Measurements from ENCODE around the gene FCRL3.

The FCRL3 gene

GRCh38 chr1:157682710-157683437, 17.7 kb downstream of the FCRL3 start:
- DNase-seq: no peak

GRCh38 chr1:157678721-157679120, 21.8 kb downstream of the FCRL3 start:
- DNase-seq: no peak

- no peak for DNase-seq
Measured at GRCh38 chr1:157673008-157673407, 27.6 kb downstream of the FCRL3 start.

DNA sequence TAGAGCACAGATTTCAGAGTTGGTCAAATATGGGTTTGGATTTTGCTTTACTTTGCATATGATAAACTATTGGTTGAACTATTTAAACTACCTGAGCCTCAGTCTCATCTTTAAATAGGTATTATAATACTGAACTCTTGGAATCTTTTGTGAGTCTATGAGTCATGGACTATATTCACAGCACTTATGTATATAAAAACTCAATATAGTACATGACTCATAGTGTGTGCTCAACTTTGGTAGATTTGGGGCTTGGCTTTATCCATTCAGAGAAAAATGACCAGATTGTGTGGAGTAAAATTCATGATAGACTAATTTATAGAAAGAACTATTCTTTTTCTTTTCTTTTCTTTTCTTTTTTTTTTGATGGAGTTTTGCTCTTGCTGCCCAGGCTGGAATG, 28.7 kb downstream of the FCRL3 start:
- no peak for DNase-seq

- DNase-seq: no peak
Measured at GRCh38 chr1:157659576-157660247, 40.9 kb downstream of the FCRL3 start.

DNA sequence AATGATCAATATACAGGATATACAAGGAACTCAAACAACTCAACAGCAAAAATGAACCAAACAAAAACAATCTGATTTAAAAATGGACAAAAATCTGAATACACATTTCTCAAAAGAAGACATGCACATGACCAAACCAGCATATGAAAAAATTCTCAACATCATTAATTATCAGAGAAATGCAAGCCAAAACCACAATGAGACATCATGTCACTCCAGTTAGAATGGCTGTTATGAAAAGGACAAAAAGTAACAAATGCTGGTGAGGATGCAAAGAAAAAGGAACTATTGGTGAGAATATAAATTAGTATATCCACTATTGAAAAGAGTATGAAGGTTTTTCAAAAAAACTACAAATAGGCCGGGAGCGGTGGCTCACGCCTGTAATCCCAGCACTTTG, 42.0 kb downstream of the FCRL3 start:
- no peak for DNase-seq

DNA sequence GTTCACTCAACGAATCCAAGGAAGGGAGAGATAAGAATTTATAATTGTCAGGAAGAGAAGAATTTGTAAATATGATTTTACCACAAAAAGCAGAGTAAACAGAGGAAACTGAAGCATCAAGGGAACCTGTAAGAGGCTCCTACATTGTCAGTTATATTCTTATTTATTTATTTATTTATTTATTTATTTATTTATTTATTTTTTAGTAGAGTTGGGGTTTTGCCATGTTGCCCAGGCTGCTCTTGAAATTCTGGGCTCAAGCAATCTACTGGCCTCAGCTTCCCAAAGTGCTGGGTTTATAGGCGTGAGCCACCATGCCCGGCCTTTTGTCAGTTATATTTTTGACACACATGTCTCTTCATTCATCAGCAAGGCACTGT, 47.1 kb downstream of the FCRL3 start:
- DNase-seq: no peak

- no peak for DNase-seq
Measured at GRCh38 chr1:157652859-157653493, 47.6 kb downstream of the FCRL3 start.

DNA sequence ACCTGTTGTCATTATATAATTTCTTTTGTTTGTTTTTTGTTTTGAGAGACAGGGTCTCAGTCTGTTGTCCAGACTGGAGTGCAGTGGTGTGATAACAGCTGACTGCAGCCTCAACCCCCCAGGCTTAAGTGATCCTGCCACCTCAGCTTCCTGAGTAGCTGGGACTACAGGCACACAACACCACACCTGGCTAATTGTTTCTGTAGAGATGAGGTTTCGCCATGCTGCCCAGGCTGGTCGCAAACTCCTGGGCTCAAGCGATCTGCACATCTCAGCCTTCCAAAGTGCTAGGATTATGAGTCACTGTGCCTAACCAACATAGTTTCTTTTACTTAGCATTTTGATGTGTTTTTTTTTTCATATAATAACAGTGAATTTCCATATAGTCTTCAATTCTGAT, 52.3 kb downstream of the FCRL3 start:
- no peak for DNase-seq

GRCh38 chr1:157646144-157646543, 54.4 kb downstream of the FCRL3 start:
- DNase-seq: no peak

- no peak for DNase-seq
Measured at GRCh38 chr1:157641177-157641576, 59.4 kb downstream of the FCRL3 start.

DNA sequence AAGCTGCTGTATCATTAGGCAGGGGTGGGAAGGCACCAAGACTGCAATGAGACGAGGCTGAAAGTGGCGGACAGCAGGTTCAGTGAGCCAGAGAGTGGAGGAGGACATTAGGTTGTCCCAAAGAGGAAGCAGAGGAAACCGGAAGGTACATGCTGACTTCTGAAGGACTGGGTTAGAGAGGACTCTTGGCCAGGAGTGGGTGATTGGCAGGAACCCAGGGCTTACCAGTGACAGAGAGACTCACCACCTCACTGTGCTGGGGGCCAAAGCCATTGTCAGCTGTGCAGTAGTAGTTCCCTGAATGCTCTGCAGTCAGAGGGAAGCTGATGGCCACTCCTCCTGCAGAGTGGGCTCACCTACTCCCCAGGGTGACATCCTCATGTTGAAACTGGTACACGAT, 60.8 kb downstream of the FCRL3 start:
- no peak for DNase-seq

- DNase-seq: no peak
Measured at GRCh38 chr1:157628773-157629172, 71.8 kb downstream of the FCRL3 start.

Data from stimulated activated CD4-positive, alpha-beta T cell treated with anti-CD3 and anti-CD28 coated beads, Interleukin-12 subunit alpha, Interleukin-12 subunit beta, amount 100 ng/mL, for 4 hours (primary cell).